GM21529 (cell line): ENCODE data around the gene HEATR5B.
"Not testable (repeated sequence)": the region's sequence is repeated elsewhere in the genome, so short reads cannot be mapped to it uniquely, and the experiment has no call there.

ENCODE experiments used
- ATAC-seq: cut with Tn5 transposase; IDR thresholded peaks from one replicate; pipeline ENCODE4 v1.9.1; 2021; ENCODE audit not compliant: unreplicated experiment

HEATR5B gene

GRCh38 chr2:37068686-37069085 is 15.5 kb downstream of the HEATR5B start:
- no peak for ATAC-seq

DNA sequence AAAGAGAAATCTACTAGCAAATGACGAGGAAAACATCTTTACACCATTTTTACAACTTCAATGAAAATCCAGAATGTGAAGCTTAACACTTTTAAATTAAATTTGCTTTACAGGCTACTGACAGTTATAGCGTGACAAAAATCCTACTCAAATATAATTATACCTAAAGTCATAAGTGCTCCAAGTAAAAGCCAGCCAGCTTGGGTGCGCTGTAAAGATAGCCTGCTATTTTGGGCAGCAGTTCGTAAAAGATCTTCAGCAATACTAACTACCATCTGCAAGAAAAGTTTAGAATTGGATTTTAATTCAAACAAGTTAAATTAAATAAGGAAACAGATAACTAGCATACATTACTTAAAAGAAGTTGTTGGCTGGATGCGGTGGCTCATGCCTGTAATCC is 22.4 kb downstream of the HEATR5B start:
- ATAC-seq = no peak

DNA sequence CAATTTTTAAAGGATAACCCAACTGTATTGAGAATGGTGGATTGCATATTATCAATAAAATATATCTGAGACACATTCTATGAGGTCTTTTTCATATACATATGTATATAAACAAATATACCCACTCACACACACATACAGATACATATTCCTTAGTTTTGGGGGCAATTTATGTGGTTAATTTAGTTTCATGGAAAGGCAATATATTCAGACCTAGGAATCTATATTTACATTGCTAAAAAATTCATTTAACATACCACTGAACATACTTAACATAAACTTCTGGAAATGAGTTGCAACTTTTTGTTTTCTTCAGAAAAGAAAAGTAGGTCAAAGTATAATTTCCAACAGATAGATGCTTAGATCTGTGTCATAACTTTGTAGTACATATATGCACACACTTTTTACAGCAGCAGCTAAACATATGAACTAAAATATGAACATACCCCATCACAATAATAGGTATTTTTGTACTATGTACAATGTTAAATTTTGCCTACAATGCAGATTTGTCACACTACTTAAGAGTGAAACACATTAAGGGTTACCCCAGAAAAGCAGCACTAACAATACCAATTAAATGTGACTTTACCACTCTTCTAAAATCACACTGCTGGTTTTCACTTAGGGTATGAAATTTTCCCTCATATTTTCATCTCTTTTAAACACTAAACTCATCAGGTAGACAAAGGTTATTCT is 23.0 kb downstream of the HEATR5B start:
- no peak for ATAC-seq

GRCh38 chr2:37060446-37060845 is 23.7 kb downstream of the HEATR5B start:
- no peak for ATAC-seq

GRCh38 chr2:37059841-37060240 is 24.3 kb downstream of the HEATR5B start:
- no peak for ATAC-seq

DNA sequence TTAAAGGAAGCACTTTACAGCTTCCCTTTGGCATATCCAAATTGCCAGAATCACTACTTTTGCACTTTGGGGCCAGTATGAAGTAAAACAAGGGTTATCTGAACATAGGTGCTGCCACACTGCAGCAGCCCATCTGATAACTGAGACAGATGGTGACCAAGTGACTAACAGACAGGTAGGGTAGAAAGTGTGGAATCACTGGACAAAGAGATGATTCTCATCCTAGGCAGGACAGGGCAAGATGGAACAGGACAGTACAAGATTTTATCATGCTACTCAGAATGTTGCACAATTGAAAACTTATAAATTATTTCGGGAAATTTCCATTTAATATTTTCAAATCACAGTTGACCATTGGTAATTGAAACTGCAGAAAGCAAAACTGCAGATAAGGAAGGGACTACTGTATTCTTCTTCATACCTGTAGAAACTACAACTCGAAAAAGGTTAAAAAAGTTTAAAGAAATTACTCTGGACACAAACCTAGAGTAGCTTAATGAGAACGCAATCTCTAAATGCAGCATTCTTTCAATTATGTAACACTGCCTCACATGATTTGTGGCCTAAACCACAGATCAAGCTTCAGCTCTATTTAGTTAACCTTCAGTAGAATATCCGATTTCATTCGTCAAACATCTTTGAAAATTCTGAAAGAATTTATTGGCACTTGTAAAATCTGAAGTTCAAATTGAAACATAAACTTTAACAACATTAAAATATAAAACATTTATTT is 31.4 kb downstream of the HEATR5B start:
- no peak for ATAC-seq

GRCh38 chr2:37039580-37039979 is 44.6 kb downstream of the HEATR5B start:
- ATAC-seq = no peak

GRCh38 chr2:37037771-37038170 is 46.4 kb downstream of the HEATR5B start:
- ATAC-seq = no peak

DNA sequence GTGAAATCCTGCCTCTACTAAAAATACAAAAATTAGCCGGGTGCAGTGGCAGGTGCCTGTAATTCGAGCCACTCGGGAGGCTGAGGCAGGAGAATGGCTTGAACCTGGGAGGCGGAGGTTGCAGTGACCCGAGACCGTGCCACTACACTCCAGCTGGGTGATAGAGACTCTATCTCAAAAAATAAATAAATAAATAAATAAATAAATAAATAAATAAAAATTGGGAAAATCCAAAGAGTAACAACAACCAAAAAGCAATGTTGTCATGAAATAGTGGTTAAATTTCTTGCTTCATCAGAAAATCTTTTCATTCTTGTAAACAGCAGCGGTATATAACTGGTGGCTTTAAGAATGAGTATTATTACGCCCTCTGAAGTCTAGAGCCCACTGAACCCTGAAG is 54.4 kb downstream of the HEATR5B start:
- ATAC-seq = no peak

DNA sequence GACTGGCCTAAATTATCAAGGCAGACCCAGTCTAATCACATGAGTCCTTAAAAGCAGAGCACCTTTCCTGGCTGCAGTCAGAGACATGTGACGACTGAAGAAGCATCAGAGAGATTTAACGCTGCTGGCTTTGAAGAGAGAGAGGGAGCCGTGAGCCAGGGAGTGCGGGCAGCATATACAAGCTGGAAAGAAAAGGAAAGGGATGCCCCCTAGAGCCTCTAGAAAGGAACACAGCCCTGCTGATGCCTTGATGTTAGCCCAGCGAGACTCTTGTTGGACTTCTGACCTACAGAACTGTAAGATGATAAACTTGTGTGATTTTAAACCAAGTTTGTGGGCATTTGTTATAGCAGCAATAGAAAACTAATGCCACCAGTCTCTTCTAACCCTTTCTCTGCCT is 58.1 kb downstream of the HEATR5B start:
- no peak for ATAC-seq

DNA sequence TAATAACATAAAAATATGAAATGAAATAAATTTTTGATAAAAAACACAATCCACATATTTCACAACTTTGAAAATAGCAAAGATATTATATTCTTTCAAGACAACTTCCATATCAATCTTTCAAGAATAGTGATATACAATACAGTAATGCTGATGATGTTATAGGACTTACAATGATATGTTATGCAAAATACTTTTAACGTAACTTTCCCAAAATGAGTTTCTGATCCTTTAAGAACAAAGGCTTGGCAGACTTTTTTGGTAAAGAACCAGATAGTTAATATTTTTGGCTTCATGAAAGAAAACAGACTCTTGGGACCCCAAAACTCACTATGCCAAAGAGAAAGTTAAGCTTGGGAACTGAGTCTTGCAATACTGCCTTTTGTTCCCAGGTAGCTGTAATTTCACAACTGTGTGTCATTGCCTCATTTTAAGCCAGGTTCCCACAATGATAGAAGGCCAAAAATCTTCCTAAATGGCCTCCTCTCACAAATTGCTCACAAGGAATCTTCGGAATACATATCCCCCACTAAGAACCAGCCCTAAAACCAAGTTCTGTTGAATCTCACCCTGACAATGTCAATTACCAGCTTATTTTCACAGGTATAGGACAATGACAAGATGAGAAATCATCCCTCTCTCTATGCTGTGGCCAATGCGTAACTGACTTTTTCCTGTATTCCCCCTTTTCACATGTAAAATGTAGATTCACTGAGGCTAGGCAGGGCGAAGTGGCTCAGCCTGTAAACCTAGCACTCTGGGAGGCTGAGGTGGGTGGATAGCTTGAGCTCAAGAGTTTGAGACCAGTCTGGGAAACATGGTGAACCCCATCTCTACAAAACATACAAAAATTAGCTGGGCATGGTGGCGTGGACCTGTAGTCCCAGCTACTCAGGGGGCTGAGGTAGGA is 63.0 kb downstream of the HEATR5B start:
- no peak for ATAC-seq

- ATAC-seq = no peak
Observed at GRCh38 chr2:37020212-37020886, 63.8 kb downstream of the HEATR5B start.

- no peak for ATAC-seq
Observed at GRCh38 chr2:37013315-37013641, 70.9 kb downstream of the HEATR5B start.

DNA sequence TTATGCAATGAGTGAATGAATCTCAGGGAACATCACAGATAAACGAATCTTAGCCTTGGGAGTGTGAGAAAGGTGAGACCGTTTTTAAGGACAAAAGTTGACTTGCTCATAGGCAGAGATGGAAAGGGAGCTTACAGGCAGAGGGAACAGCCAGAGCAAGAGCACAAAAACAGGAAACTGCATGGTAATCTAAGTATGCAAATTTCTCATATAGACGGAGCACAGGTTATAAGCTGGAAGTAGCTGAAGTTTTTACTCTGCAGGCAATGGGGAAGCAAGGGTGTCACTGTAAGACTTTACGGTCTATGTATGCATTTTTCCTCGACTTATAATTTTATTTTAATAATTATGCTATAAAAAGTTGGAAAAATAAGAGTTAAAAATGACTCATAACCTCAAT is 73.0 kb downstream of the HEATR5B start:
- ATAC-seq = peak; percentile 54

- peak; percentile 99 for ATAC-seq
Observed at GRCh38 chr2:37005118-37005868, 78.9 kb downstream of the HEATR5B start.

DNA sequence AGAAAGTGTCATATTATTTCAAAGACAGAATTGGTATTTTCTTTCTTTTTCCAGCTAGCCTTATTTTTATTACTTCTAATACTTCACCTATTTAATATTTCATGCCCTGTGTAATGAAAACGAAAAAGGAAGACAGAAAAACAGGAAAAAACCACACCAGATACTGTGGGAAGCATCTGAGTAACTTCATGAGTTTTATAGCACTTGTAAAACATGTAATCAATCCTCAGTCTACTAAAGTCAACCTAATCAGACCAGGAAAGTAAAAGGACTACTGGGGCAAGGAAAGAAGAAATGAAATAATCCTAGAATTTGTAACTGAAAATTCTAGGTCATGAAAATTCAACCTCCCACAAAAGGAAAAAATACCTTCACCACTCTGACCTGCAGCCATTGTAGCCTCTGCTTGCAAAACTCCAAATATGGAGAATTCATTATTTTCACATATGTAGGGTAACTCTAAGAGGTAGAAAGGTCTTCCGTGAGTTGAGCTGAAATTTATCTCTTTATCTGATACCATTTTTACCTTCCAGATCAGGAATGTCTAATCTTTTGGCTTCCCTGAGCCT is 83.1 kb downstream of the HEATR5B start:
- no peak for ATAC-seq

GRCh38 chr2:37000318-37000717 is 83.9 kb downstream of the HEATR5B start:
- ATAC-seq = no peak

DNA sequence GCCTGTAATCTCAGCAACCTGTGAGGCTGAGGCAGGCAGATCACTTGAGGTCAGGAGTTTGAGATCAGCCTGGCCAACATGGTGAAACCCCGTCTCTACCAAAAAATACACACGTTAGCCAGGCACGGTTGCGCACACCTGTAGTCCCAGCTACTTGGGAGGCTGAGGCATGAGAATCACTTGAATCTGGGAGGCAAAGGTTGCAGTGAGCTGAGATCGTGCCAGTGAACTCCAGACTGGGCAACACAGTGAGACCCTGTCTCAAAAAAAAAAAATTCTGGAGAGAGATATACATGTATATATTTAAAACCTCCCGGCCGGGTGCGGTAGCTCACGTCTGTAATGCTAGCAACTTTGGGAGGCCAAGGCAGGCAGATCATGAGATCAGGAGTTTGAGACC is 84.8 kb downstream of the HEATR5B start:
- ATAC-seq = not testable (repeated sequence)

GRCh38 chr2:36993841-36994620 is 90.1 kb downstream of the HEATR5B start:
- no peak for ATAC-seq
